Loucy (cell line): ENCODE measurements around the gene SLC38A3.

Source experiments
- H2AFZ ChIP-seq: fragments of 200-600 bp; sonication (generic); 2 replicates; pipeline ENCODE4 v1.6.0; 2016; ENCODE audit warnings: antibody characterized with exemption, mild to moderate bottlenecking, low read length, moderate library complexity
- H3F3A ChIP-seq: fragments of 200-600 bp; 2 replicates; pipeline ENCODE4 v1.6.0; 2016; ENCODE audit warnings: antibody characterized with exemption, low read depth, mild to moderate bottlenecking
- H3K27me3 ChIP-seq: fragments of 200-600 bp; sonication (generic); 2 replicates; pipeline ENCODE4 v1.6.1; 2014; ENCODE audit warnings: low read length, mild to moderate bottlenecking; ENCODE audit not compliant: insufficient read depth, poor library complexity, severe bottlenecking
- H3K36me3 ChIP-seq: fragments of 200-600 bp; sonication (generic); 2 replicates; pipeline ENCODE4 v1.6.1; 2016; ENCODE audit warnings: low read length; ENCODE audit not compliant: insufficient read depth
- H3K4me1 ChIP-seq: fragments of 200-600 bp; sonication (generic); 2 replicates; pipeline ENCODE4 v1.5.1; 2014; ENCODE audit warnings: low read length, mild to moderate bottlenecking; ENCODE audit not compliant: insufficient read depth, poor library complexity, severe bottlenecking
- H3K4me2 ChIP-seq: fragments of 200-600 bp; sonication (generic); 2 replicates; pipeline ENCODE4 v1.6.0; 2014; ENCODE audit warnings: antibody characterized with exemption, low read length, low read depth, mild to moderate bottlenecking; ENCODE audit not compliant: poor library complexity, severe bottlenecking
- H3K4me3 ChIP-seq: fragments of 200-600 bp; sonication (generic); 2 replicates; pipeline ENCODE4 v1.5.1; 2014; ENCODE audit warnings: low read length, mild to moderate bottlenecking, mixed read lengths; ENCODE audit not compliant: poor library complexity, severe bottlenecking
- H3K79me2 ChIP-seq: fragments of 200-600 bp; sonication (generic); 2 replicates; pipeline ENCODE4 v1.6.1; 2014; ENCODE audit warnings: low read length; ENCODE audit not compliant: insufficient read depth
- H3K9ac ChIP-seq: fragments of 200-600 bp; sonication (generic); 2 replicates; pipeline ENCODE4 v1.6.0; 2014; ENCODE audit warnings: mild to moderate bottlenecking, low read depth, low read length, moderate library complexity; ENCODE audit not compliant: poor library complexity, severe bottlenecking
- H3K9me2 ChIP-seq: fragments of 200-600 bp; sonication (generic); replicated peaks from 2 replicates; pipeline ENCODE4 v1.6.1; 2016; ENCODE audit warnings: low read depth, low read length, mixed read lengths
- H3K9me3 ChIP-seq: fragments of 200-600 bp; sonication (generic); 2 replicates; pipeline ENCODE4 v1.6.1; 2014; ENCODE audit warnings: mild to moderate bottlenecking, antibody characterized with exemption, low read length, low read depth; ENCODE audit not compliant: insufficient read depth
- H4K20me1 ChIP-seq: fragments of 200-600 bp; sonication (generic); 2 replicates; pipeline ENCODE4 v1.6.0; 2014; ENCODE audit warnings: antibody characterized with exemption, low read length, mild to moderate bottlenecking; ENCODE audit not compliant: insufficient read depth, poor library complexity, severe bottlenecking
- EZH2phosphoT487 ChIP-seq: fragments of 200-600 bp; IDR thresholded peaks from 2 replicates; pipeline ENCODE4 v1.6.1; 2018; ENCODE audit warnings: antibody characterized with exemption, mild to moderate bottlenecking, moderate library complexity, borderline replicate concordance
- TF ChIP-seq, protein P1 (sequence below): fragments of 200-600 bp; sonication (generic); conservative IDR thresholded peaks from 2 replicates; pipeline ENCODE4 v1.5.1; 2014; ENCODE audit warnings: mild to moderate bottlenecking, antibody characterized with exemption, low read length

SLC38A3 gene

GRCh38 chr3:50270422-50271224, 65.6 kb downstream of the SLC38A3 start:
- Histone ChIP-seq H3K9me2 (no peaks in the 10 kb centered on the region), H3K27me3 (no peaks in the 10 kb centered on the region), H3K79me2 (no peaks in the 10 kb centered on the region), H3K9ac (no peak overlapping the region), H3K36me3 (no peaks in the 10 kb centered on the region), H4K20me1 (no peaks in the 10 kb centered on the region), H3K9me3 (no peaks in the 10 kb centered on the region), H3K4me2 (no peak overlapping the region), H2AFZ (no peak overlapping the region), H3F3A (no peaks in the 10 kb centered on the region), H3K4me3 (no peak overlapping the region), H3K4me1 (no peaks in the 10 kb centered on the region)
- TF ChIP-seq EZH2phosphoT487, result no peak
- TF ChIP-seq, protein P1, sequence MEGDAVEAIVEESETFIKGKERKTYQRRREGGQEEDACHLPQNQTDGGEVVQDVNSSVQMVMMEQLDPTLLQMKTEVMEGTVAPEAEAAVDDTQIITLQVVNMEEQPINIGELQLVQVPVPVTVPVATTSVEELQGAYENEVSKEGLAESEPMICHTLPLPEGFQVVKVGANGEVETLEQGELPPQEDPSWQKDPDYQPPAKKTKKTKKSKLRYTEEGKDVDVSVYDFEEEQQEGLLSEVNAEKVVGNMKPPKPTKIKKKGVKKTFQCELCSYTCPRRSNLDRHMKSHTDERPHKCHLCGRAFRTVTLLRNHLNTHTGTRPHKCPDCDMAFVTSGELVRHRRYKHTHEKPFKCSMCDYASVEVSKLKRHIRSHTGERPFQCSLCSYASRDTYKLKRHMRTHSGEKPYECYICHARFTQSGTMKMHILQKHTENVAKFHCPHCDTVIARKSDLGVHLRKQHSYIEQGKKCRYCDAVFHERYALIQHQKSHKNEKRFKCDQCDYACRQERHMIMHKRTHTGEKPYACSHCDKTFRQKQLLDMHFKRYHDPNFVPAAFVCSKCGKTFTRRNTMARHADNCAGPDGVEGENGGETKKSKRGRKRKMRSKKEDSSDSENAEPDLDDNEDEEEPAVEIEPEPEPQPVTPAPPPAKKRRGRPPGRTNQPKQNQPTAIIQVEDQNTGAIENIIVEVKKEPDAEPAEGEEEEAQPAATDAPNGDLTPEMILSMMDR, result no peak
